Esophagus muscularis mucosa (tissue), 4 donors: ENCODE measurements around the gene PLB1.

ENCODE experiments used
- EP300 ChIP-seq: sonication (generic); formaldehyde crosslinking; IDR thresholded peaks from one replicate; pipeline ENCODE4 v1.6.1; 2017; ENCODE audit warnings: antibody characterized with exemption
- POLR2A ChIP-seq: fragments of 450-650 bp; IDR thresholded peaks from one replicate; pipeline ENCODE4 v1.6.1; 2017; ENCODE audit warnings: antibody characterized with exemption, moderate library complexity, mild to moderate bottlenecking, low read depth
- TF ChIP-seq, protein P1 (sequence below), 3 experiments: fragments of 200-600 bp in 2 of 3; fragments of 450-650 bp in 1 of 3; sonication (generic) in 2 of 3; IDR thresholded peaks; one replicate each; pipeline ENCODE4 v1.5.1; 2017 to 2019; ENCODE audit warnings: antibody characterized with exemption in 3 of 3, mild to moderate bottlenecking in 2 of 3, moderate library complexity in 1 of 3

DNA sequence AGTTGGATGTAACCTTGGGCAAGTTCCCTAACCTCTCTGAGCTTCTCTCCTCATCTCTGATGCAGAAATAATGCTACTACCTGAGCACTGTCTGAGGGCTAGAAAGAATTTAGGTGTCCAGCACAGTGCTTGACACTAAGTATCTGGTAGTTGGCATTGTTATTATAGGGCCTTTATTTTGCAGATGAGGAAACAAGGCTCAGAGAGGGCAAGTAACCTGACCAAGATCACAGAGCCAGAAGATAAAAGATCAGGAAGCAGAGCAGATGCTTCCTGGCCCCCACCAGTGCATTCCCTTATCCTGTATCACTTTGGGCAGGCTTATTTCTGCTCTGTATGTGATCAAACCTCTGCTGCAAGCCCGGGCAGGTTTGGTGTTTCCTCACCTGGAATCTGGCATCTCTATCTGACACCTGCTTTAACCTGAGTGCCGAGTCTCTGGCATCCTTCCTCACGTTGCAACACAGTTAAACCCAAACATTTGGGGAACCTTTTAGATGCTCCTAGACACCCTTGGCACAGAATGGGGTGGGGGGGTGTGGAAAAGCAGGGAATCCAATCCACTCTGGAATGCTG is 69.9 kb downstream of the PLB1 start:
- TF ChIP-seq, protein P1, sequence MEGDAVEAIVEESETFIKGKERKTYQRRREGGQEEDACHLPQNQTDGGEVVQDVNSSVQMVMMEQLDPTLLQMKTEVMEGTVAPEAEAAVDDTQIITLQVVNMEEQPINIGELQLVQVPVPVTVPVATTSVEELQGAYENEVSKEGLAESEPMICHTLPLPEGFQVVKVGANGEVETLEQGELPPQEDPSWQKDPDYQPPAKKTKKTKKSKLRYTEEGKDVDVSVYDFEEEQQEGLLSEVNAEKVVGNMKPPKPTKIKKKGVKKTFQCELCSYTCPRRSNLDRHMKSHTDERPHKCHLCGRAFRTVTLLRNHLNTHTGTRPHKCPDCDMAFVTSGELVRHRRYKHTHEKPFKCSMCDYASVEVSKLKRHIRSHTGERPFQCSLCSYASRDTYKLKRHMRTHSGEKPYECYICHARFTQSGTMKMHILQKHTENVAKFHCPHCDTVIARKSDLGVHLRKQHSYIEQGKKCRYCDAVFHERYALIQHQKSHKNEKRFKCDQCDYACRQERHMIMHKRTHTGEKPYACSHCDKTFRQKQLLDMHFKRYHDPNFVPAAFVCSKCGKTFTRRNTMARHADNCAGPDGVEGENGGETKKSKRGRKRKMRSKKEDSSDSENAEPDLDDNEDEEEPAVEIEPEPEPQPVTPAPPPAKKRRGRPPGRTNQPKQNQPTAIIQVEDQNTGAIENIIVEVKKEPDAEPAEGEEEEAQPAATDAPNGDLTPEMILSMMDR (IDR thresholded peaks at IDR 0.05), result no peak
- TF ChIP-seq POLR2A (no peak), EP300 (no peak)
